ENCODE measurements around the gene RNU1-2. TPM values are rescaled to one million over a fixed set of nuclear protein-coding genes. Genes with fewer than 3 reads are reported as not detected.
"Not testable (repeated sequence)": the region's sequence is repeated elsewhere in the genome, so short reads cannot be mapped to it uniquely, and the experiment has no call there.

The RNU1-2 gene
- total and polyA plus RNA-seq, 2 of the 8 experiments (the other 6 are each of a cell fraction or from before 2014, with no cell fraction given): 145 to 1,303 TPM

GRCh38 chr1:16873076-16873879, 22.5 kb upstream of the RNU1-2 start:
- not testable (repeated sequence) for H2BK5ac ChIP-seq (ENCODE audit: low read depth, low read length); H3K4ac ChIP-seq (replicated peaks; ENCODE audit: insufficient read length, low read depth, low read length); H3K79me1 ChIP-seq (ENCODE audit: low read depth, low read length); H2BK120ac ChIP-seq (replicated peaks; ENCODE audit: low read depth, low read length); H3K79me2 ChIP-seq (ENCODE audit: control insufficient read depth in 1 of 2, insufficient read depth in 2 of 2, low read length in 2 of 2); H2AFZ ChIP-seq (ENCODE audit: low read length); H3K18ac ChIP-seq (ENCODE audit: extremely low read depth, low read length); H3K23me2 ChIP-seq (ENCODE audit: low read depth, low read length); H3K56ac ChIP-seq (replicated peaks; ENCODE audit: insufficient read length, low read depth, low read length); H3K14ac ChIP-seq (ENCODE audit: insufficient read length); H2BK12ac ChIP-seq (ENCODE audit: low read depth, low read length); H2BK15ac ChIP-seq (ENCODE audit: low read length); H4K8ac ChIP-seq (ENCODE audit: extremely low read depth, insufficient read depth, low read length); H3K27ac ChIP-seq (ENCODE audit: low read depth, low read length); H4K20me1 ChIP-seq (replicated peaks in 1 of 2; ENCODE audit: control insufficient read depth in 1 of 2, insufficient read depth in 2 of 2, low read length in 2 of 2); H2AK5ac ChIP-seq (ENCODE audit: low read depth, low read length); H4K5ac ChIP-seq (ENCODE audit: insufficient read length, low read depth, low read length); H3K4me1 ChIP-seq (replicated peaks in 1 of 4; ENCODE audit: control insufficient read depth in 3 of 4, insufficient read depth in 4 of 4, low read length in 3 of 4); H2BK20ac ChIP-seq (ENCODE audit: low read length); H3K9me3 ChIP-seq (ENCODE audit: insufficient read depth in 2 of 2, low read depth in 1 of 2, low read length in 1 of 2); H4K91ac ChIP-seq (replicated peaks; ENCODE audit: insufficient read length, low read length); FAIRE-seq; H3K23ac ChIP-seq (ENCODE audit: insufficient read length); H3K36me3 ChIP-seq (ENCODE audit: control insufficient read depth in 2 of 4, insufficient read depth in 4 of 4, low read length in 3 of 4); H3K9ac ChIP-seq (replicated peaks in 1 of 4; ENCODE audit: extremely low read depth in 1 of 4, low read depth in 3 of 4, low read length in 3 of 4)
- H3K4me2 ChIP-seq (ENCODE audit: insufficient read depth in 1 of 2, low read depth in 2 of 2, low read length in 2 of 2): peak overlapping the region; percentile 79 to 89
- TF ChIP-seq MAX (IDR thresholded peaks at IDR 0.05): peak; percentile 56
- TF ChIP-seq SUZ12 (IDR thresholded peaks at IDR 0.05; ENCODE audit: low read length): 0 out of 2 replicates have a peak, but pooled peaks have one; percentile 28
- peak; percentile 59 for TF ChIP-seq E2F6 (IDR thresholded peaks at IDR 0.05)
- TF ChIP-seq KDM4A (IDR thresholded peaks at IDR 0.05; ENCODE audit: low read depth, low read length, severe bottlenecking): peak; percentile 32
- ChIA-PET CTCF (ENCODE audit: partially characterized antibody) (interaction anchor here (0.7 to 2.2 kb wide), 7 partner anchors 10 to 253 kb away, joined by 3 to 8 read pairs (median 4); no protein-coding TSS in a partner anchor), POLR2A (ENCODE audit: partially characterized antibody) (interaction anchor here (0.6 to 1.5 kb wide), 2 partner anchors 31 to 107 kb away, joined by 3 to 4 read pairs; partner anchors contain the start of gene MFAP2)
- H3K27me3 ChIP-seq (replicated peaks in 1 of 4; ENCODE audit: control insufficient read depth in 3 of 4, extremely low read depth in 1 of 4, insufficient read depth in 3 of 4, low read length in 3 of 4): peaks cover 0 to 16% (median 6%) of the 10 kb centered on the region in 4 experiments; a peak in 6 of 7 replicates
- peak in 1 of 2 experiments; percentile 83 for DNase-seq (ENCODE audit: low read depth in 1 of 2, low spot score in 2 of 2)
- 7% methylated on average over 39 of the region's 52 CpGs; no CpG with 5 or more reads in 1 of the 2 experiments for WGBS, 2 experiments (ENCODE audit: extremely low coverage in 1 of 2, insufficient coverage in 1 of 2, insufficient read length in 1 of 2, insufficient replicate concordance in 2 of 2, low coverage in 1 of 2, low lambda C conversion rate in 2 of 2, missing lambda C conversion rate in 1 of 2)
- peak overlapping the region; percentile 48 to 61 (median 59); a peak in 7 of 8 replicates for H3K4me3 ChIP-seq (ENCODE audit: extremely low read depth in 1 of 4, insufficient read depth in 2 of 4, low read depth in 3 of 4, low read length in 4 of 4)

All from H1 (cell line).